IPS-15b (cell line): ENCODE measurements around the gene IMMT.

Source experiments
- H3K27me3 ChIP-seq: one replicate; pipeline ENCODE4 v1.6.1; 2013; ENCODE audit warnings: low read length; ENCODE audit not compliant: control insufficient read depth, insufficient read depth
- H3K36me3 ChIP-seq: one replicate; pipeline ENCODE4 v1.6.1; 2013; ENCODE audit warnings: low read length; ENCODE audit not compliant: control insufficient read depth, insufficient read depth
- H3K4me1 ChIP-seq: one replicate; pipeline ENCODE4 v1.6.1; 2013; ENCODE audit warnings: mild to moderate bottlenecking, low read length; ENCODE audit not compliant: control insufficient read depth, insufficient read depth
- H3K4me3 ChIP-seq: one replicate; pipeline ENCODE4 v1.5.1; 2013; ENCODE audit warnings: low read depth, low read length
- H3K9ac ChIP-seq: one replicate; pipeline ENCODE4 v1.6.1; 2013; ENCODE audit warnings: low read depth, mild to moderate bottlenecking, low read length
- H3K9me3 ChIP-seq: one replicate; pipeline ENCODE4 v1.6.1; 2013; ENCODE audit warnings: mild to moderate bottlenecking, low read length; ENCODE audit not compliant: control insufficient read depth, insufficient read depth

IMMT gene

DNA sequence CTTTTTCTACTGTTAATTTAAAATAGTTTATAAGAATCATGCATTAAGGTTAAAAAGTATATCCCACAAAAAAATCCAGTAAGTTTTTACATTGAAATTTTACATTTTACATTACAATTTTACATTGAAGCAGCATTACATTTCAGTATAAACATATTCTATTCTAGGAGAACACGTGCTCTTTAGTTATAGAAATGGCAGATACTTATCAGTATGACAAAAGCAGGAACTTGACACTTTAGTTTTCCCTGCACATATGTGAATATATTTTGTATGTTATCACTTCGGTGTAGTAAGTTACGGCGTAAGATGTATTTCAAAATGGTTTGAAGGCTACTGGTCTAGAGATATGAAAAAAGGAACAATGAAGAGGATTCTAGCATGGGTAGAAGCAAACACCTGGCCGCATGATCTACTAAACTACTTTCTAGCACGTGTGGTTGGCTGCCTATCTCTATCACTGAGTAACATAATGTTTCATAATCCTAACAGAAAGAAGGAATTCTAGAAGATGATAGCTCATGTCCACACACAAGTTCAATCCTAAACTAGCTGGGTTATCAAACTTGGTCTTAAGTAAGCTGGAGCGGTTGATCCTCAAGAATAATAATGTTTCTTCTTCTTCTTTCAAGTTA is 5.4 kb downstream of the IMMT start:
- no peak overlapping the region for H3K4me3 ChIP-seq
- no peaks in the 10 kb centered on the region for H3K36me3 ChIP-seq
- peaks cover 6% of the 10 kb centered on the region for H3K4me1 ChIP-seq
- no peak overlapping the region for H3K9ac ChIP-seq
- no peaks in the 10 kb centered on the region for H3K9me3 ChIP-seq
- no peaks in the 10 kb centered on the region for H3K27me3 ChIP-seq

- Histone ChIP-seq H3K9me3 (no peaks in the 10 kb centered on the region), H3K27me3 (no peaks in the 10 kb centered on the region), H3K9ac (no peak overlapping the region), H3K4me3 (no peak overlapping the region), H3K4me1 (no peaks in the 10 kb centered on the region), H3K36me3 (no peaks in the 10 kb centered on the region)
Observed at GRCh38 chr2:86186431-86186830, 8.8 kb downstream of the IMMT start.

DNA sequence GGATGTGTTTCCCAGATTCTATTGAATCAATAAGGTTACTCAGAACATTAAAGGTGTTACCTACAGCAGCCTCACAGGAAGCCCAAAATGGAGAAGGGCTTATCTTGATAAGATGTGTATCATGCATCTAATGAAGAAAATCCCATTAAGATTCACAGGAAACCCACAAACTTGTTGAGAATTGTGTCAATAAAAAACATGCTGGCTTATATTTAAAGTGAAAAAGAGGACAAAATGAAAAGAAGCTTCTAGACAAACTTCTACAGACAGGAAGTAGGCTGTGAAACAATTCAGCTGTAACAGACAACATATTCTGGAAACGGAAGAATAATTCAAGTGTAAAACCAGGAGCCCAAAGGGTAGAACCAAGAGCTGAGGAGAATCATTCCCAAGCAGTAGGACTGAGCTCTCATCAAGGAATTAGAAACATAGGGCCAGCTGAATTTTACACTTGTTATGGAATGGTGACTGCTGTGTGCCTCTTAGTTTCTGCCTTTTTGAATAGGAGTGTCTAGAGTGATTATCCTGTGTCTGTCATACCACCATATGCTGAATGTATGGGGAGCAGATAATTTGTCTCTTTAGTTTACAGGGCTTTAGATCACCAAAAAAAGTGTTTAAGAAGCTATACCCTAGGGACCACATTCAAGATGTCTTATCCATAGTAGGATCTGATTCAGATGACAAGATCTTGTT is 9.6 kb downstream of the IMMT start:
- H3K27me3 ChIP-seq, result no peaks in the 10 kb centered on the region
- no peaks in the 10 kb centered on the region for H3K4me1 ChIP-seq
- H3K36me3 ChIP-seq, result peaks cover 3% of the 10 kb centered on the region
- H3K4me3 ChIP-seq, result no peak overlapping the region
- no peaks in the 10 kb centered on the region for H3K9me3 ChIP-seq
- H3K9ac ChIP-seq, result no peak overlapping the region

GRCh38 chr2:86176597-86176996 is 18.7 kb downstream of the IMMT start:
- Histone ChIP-seq H3K27me3 (no peaks in the 10 kb centered on the region), H3K4me1 (no peaks in the 10 kb centered on the region), H3K9ac (no peak overlapping the region), H3K9me3 (no peaks in the 10 kb centered on the region), H3K4me3 (no peak overlapping the region), H3K36me3 (peaks cover 6% of the 10 kb centered on the region)

- Histone ChIP-seq H3K4me1 (no peaks in the 10 kb centered on the region), H3K4me3 (no peak overlapping the region), H3K9me3 (no peaks in the 10 kb centered on the region), H3K27me3 (no peaks in the 10 kb centered on the region), H3K36me3 (peaks cover 3% of the 10 kb centered on the region), H3K9ac (no peak overlapping the region)
Observed at GRCh38 chr2:86175828-86176227, 19.4 kb downstream of the IMMT start.

DNA sequence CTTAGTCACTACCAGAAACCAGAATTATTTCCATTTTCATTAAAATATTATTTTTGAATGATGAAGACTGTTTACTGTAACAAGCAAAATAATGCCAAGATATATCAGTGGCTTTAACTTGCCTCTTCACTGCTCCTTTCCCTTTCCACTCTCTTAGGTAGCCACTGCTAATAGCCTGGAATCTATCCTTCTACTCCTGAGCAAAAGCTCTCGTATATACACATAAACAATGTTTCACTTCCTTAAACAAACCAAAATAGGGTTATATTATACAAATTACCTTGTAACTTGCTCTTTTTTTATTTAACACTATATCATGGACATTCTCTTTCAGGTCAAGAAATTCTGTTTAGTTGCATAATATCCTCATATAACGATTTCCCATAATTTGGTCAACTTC is 20.8 kb downstream of the IMMT start:
- Histone ChIP-seq H3K9me3 (no peaks in the 10 kb centered on the region), H3K27me3 (no peaks in the 10 kb centered on the region), H3K36me3 (peaks cover 3% of the 10 kb centered on the region), H3K4me1 (no peaks in the 10 kb centered on the region), H3K9ac (no peak overlapping the region), H3K4me3 (no peak overlapping the region)

DNA sequence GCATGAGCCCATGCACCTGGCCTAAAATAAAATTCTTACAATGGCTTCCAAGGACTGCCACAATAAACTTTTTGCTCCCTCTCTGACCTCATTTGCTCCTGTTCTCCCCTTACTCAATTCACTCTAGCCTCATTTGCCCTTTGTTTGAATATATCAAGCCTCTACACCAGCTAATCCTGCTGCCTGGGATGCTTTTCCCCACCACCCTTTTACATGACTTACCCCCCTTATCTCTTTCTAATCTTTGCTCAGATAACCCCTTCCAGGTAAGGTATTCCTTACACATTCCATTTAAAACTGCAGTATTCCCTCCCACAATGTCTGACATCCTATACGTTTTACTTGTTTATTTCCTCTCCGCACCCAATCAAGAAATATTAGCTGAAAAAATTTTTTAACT is 22.7 kb downstream of the IMMT start:
- Histone ChIP-seq H3K27me3 (no peaks in the 10 kb centered on the region), H3K4me3 (no peak overlapping the region), H3K4me1 (no peaks in the 10 kb centered on the region), H3K9me3 (no peaks in the 10 kb centered on the region), H3K9ac (no peak overlapping the region), H3K36me3 (peaks cover 8% of the 10 kb centered on the region)

GRCh38 chr2:86171295-86171694 is 24.0 kb downstream of the IMMT start:
- no peak overlapping the region for H3K9ac ChIP-seq
- H3K9me3 ChIP-seq, result no peaks in the 10 kb centered on the region
- H3K36me3 ChIP-seq, result peaks cover 8% of the 10 kb centered on the region

GRCh38 chr2:86170449-86170848 is 24.8 kb downstream of the IMMT start:
- H3K9me3 ChIP-seq, result no peaks in the 10 kb centered on the region
- H3K27me3 ChIP-seq, result no peaks in the 10 kb centered on the region
- peaks cover 8% of the 10 kb centered on the region for H3K36me3 ChIP-seq
- H3K9ac ChIP-seq, result no peak overlapping the region
- H3K4me1 ChIP-seq, result no peaks in the 10 kb centered on the region
- no peak overlapping the region for H3K4me3 ChIP-seq

More at GRCh38 chr2:86171295-86171694, 24.0 kb downstream of the IMMT start:
- H3K27me3 ChIP-seq, result no peaks in the 10 kb centered on the region
- no peak overlapping the region for H3K4me3 ChIP-seq
- no peaks in the 10 kb centered on the region for H3K4me1 ChIP-seq

DNA sequence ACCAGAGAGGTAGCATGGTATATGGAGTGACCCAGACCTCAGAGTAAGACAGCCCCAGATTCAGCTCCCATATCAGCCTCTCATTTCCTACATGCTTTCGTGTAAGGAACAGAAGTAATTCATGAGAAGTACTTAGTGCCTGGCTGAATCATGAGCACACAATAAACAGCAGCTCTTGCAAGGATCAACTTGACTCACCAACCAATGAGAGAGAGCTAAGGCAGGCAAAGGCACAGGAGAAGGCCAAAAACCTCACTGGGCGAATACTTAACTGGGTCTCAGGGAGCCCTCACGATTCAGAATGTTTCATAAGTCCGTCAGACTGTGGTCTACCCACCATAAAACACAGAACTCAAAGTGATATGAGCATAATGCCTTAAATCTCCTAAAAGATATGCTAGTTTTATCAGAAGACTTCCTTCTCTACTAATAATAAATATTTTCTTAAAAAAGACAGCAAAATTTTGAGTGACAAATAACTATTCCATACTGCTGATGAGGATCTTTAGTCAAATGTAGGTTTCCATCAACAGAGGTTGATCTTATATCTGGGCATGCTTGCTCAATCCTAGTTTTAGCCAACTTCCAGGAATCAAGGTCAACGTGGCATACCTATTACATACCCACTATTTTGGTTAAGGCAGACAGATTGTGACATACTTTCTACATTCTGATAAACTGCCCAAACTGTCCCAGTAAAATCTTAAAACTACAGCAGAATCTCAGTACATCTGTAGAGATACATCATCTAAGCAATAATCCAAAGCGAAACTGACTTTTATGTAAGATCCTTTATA is 34.9 kb downstream of the IMMT start:
- Histone ChIP-seq H3K4me3 (no peak overlapping the region), H3K9ac (no peak overlapping the region), H3K27me3 (no peaks in the 10 kb centered on the region), H3K36me3 (peaks cover 11% of the 10 kb centered on the region), H3K4me1 (no peaks in the 10 kb centered on the region), H3K9me3 (no peaks in the 10 kb centered on the region)

DNA sequence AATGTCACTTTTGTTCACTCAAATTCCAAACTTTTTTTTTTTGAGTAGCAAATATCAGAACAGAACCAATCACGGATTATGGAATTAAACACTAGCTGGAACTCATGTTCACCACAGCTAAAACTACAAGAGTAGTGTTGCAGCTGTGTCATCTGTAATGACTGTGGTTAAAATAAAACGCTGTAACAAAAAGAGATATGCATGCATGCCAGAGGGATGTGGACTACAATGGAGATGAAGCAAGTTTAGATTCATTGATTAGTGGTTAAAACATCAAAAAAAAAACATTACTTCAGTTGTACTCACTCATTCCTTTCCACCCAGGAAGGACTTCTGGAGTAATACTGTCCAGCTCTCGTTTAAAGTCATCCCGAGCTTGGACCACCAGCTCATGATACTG is 37.0 kb downstream of the IMMT start:
- Histone ChIP-seq H3K27me3 (no peaks in the 10 kb centered on the region), H3K4me3 (no peak overlapping the region), H3K9ac (no peak overlapping the region), H3K36me3 (peaks cover 10% of the 10 kb centered on the region), H3K4me1 (no peaks in the 10 kb centered on the region), H3K9me3 (no peaks in the 10 kb centered on the region)
